Measurements from ENCODE around the gene SLC7A10.

Gene SLC7A10

GRCh38 chr19:33269016-33269415 is 43.4 kb upstream of the SLC7A10 start:
- H3K9me3 ChIP-seq (ENCODE audit: low read length), result no peaks in the 10 kb centered on the region
- H3K36me3 ChIP-seq (ENCODE audit: insufficient read depth, low read length), result no peaks in the 10 kb centered on the region
- no peak overlapping the region for H3K4me2 ChIP-seq (ENCODE audit: low read length)
- H3F3A ChIP-seq (ENCODE audit: insufficient read depth, low read length), result no peaks in the 10 kb centered on the region
- TF ChIP-seq, protein P1, sequence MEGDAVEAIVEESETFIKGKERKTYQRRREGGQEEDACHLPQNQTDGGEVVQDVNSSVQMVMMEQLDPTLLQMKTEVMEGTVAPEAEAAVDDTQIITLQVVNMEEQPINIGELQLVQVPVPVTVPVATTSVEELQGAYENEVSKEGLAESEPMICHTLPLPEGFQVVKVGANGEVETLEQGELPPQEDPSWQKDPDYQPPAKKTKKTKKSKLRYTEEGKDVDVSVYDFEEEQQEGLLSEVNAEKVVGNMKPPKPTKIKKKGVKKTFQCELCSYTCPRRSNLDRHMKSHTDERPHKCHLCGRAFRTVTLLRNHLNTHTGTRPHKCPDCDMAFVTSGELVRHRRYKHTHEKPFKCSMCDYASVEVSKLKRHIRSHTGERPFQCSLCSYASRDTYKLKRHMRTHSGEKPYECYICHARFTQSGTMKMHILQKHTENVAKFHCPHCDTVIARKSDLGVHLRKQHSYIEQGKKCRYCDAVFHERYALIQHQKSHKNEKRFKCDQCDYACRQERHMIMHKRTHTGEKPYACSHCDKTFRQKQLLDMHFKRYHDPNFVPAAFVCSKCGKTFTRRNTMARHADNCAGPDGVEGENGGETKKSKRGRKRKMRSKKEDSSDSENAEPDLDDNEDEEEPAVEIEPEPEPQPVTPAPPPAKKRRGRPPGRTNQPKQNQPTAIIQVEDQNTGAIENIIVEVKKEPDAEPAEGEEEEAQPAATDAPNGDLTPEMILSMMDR (IDR thresholded peaks at IDR 0.05; ENCODE audit: low read length), result no peak
- no peak for TF ChIP-seq EZH2 (IDR thresholded peaks at IDR 0.05; ENCODE audit: borderline replicate concordance, low read length)
- H4K20me1 ChIP-seq (ENCODE audit: insufficient read depth, low read length), result no peaks in the 10 kb centered on the region
- no peaks in the 10 kb centered on the region for H3K27me3 ChIP-seq (ENCODE audit: insufficient read depth, low read length)
- no peaks in the 10 kb centered on the region for H3K79me2 ChIP-seq (ENCODE audit: insufficient read depth, low read length)
- H3K4me3 ChIP-seq (ENCODE audit: low read depth, low read length, poor library complexity, severe bottlenecking), result no peak overlapping the region
- H2AFZ ChIP-seq (ENCODE audit: low read length), result no peak overlapping the region
- no peaks in the 10 kb centered on the region for H3K4me1 ChIP-seq (ENCODE audit: insufficient read depth, low read length, severe bottlenecking)
- no peak overlapping the region for H3K9ac ChIP-seq (ENCODE audit: low read length)
- no peaks in the 10 kb centered on the region for H3K9me2 ChIP-seq (ENCODE audit: low read depth, low read length)
- no peak overlapping the region for H3K27ac ChIP-seq (ENCODE audit: low read depth, low read length, poor library complexity, severe bottlenecking)

GRCh38 chr19:33268162-33268991 is 42.7 kb upstream of the SLC7A10 start:
- Histone ChIP-seq H3K27ac (ENCODE audit: low read depth, low read length, poor library complexity, severe bottlenecking) (no peak overlapping the region), H3K9me3 (ENCODE audit: low read length) (no peaks in the 10 kb centered on the region), H3K9ac (ENCODE audit: low read length) (no peak overlapping the region), H3K4me1 (ENCODE audit: insufficient read depth, low read length, severe bottlenecking) (no peaks in the 10 kb centered on the region), H2AFZ (ENCODE audit: low read length) (no peak overlapping the region), H3K27me3 (ENCODE audit: insufficient read depth, low read length) (no peaks in the 10 kb centered on the region), H3K4me2 (ENCODE audit: low read length) (no peak overlapping the region), H3F3A (ENCODE audit: insufficient read depth, low read length) (no peaks in the 10 kb centered on the region), H3K36me3 (ENCODE audit: insufficient read depth, low read length) (no peaks in the 10 kb centered on the region), H3K79me2 (ENCODE audit: insufficient read depth, low read length) (no peaks in the 10 kb centered on the region), H4K20me1 (ENCODE audit: insufficient read depth, low read length) (no peaks in the 10 kb centered on the region), H3K4me3 (ENCODE audit: low read depth, low read length, poor library complexity, severe bottlenecking) (no peak overlapping the region), H3K9me2 (ENCODE audit: low read depth, low read length) (no peaks in the 10 kb centered on the region)
- TF ChIP-seq, protein P1 (IDR thresholded peaks at IDR 0.05; ENCODE audit: low read length), result no peak
- no peak for TF ChIP-seq EZH2 (IDR thresholded peaks at IDR 0.05; ENCODE audit: borderline replicate concordance, low read length)

DNA sequence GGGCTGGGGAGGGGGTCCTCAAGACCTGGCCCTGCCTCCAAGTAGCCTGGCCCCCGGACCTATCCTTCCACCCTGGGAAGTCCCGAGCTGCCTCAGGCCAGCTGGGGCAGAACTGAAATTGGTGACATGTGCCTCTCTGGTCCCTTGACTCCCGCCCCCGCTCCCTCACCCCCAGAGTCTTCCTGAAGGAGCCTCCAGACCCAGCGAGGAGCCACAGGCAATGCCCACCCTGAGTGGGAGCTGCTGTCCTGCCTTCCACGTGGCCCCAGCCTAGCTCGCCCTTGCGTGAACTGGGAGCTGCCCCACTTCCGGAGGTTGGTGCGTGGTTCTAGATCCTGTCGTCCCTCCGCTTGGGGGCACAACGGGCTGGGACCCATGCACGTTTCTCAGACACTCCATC is 42.1 kb upstream of the SLC7A10 start:
- no peaks in the 10 kb centered on the region for H3K9me3 ChIP-seq (ENCODE audit: low read length)
- H4K20me1 ChIP-seq (ENCODE audit: insufficient read depth, low read length), result no peaks in the 10 kb centered on the region
- no peak overlapping the region for H3K27ac ChIP-seq (ENCODE audit: low read depth, low read length, poor library complexity, severe bottlenecking)
- H3K4me2 ChIP-seq (ENCODE audit: low read length), result no peak overlapping the region
- no peak overlapping the region for H3K9ac ChIP-seq (ENCODE audit: low read length)
- no peaks in the 10 kb centered on the region for H3F3A ChIP-seq (ENCODE audit: insufficient read depth, low read length)
- no peak overlapping the region for H2AFZ ChIP-seq (ENCODE audit: low read length)
- no peaks in the 10 kb centered on the region for H3K79me2 ChIP-seq (ENCODE audit: insufficient read depth, low read length)
- H3K27me3 ChIP-seq (ENCODE audit: insufficient read depth, low read length), result no peaks in the 10 kb centered on the region
- H3K4me3 ChIP-seq (ENCODE audit: low read depth, low read length, poor library complexity, severe bottlenecking), result no peak overlapping the region
- no peaks in the 10 kb centered on the region for H3K9me2 ChIP-seq (ENCODE audit: low read depth, low read length)
- H3K36me3 ChIP-seq (ENCODE audit: insufficient read depth, low read length), result no peaks in the 10 kb centered on the region
- TF ChIP-seq, protein P1 (IDR thresholded peaks at IDR 0.05; ENCODE audit: low read length), result no peak
- TF ChIP-seq EZH2 (IDR thresholded peaks at IDR 0.05; ENCODE audit: borderline replicate concordance, low read length), result no peak
- H3K4me1 ChIP-seq (ENCODE audit: insufficient read depth, low read length, severe bottlenecking), result no peaks in the 10 kb centered on the region

Data from OCI-LY1 (cell line).